Esophagus mucosa (tissue), 1 donor: ENCODE measurements around the gene CIB2. TPM values are rescaled to one million over a fixed set of nuclear protein-coding genes. Genes with fewer than 3 reads are reported as not detected.

Experiments used
- ATAC-seq: fragments of 200-7000 bp; cut with Tn5 transposase; one replicate; pipeline ENCODE4 v1.9.1; 2020
- total RNA-seq: library from RNA; stranded (reverse); gene quantifications from one replicate; pipeline ENCODE4 v1.2.4, GENCODE V29; 2023
- donor health status: DM: yes; HTN: yes; CAD: no.

Gene CIB2
- total RNA-seq, 1 donor from 2014 or later = 5.6 TPM

DNA sequence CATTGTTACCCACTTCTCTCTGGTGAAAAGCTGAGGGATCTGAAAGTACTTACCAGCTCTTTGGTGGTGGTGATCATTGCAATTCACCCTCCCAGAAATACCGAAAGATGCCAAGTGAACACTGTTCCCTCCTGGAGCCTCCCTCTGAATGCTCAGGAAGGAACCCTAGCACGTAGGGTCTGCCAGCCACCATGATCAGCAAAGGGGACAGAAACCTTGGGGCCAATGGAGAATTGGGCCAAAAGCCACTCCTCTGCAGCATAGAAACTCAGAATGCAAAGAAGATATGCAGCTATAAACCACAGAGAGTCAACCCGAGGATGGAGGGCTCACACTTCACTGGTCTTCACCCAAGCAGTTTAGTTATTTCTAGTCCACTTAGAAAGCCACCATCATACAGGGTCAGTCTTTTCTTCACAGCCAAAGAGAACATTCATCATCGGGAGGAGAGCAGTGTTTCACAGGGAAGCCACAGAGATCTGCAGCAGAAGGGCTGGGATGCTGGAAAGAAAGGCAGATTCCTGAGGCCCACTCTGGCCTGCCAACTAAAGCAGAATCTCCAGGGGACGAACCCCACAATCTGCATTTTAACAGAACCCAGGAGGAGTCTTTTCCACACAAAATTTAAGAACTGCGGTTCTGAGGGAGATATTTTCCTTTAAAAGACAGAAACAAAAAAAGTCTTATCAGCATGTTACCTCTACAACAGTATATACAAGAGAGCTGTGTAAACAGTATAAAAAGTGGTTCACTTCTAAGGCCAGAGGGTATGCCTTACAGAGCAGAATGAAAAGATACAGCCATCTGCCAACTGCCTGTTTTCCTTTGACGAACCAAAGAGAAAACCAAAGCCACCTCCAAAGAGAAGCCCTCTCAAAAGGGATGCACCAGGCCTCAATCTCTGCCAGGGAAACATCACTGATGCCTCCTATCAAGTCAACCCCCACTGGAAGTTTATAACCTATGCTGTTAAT is 65.0 kb downstream of the CIB2 start:
- no peak for ATAC-seq

DNA sequence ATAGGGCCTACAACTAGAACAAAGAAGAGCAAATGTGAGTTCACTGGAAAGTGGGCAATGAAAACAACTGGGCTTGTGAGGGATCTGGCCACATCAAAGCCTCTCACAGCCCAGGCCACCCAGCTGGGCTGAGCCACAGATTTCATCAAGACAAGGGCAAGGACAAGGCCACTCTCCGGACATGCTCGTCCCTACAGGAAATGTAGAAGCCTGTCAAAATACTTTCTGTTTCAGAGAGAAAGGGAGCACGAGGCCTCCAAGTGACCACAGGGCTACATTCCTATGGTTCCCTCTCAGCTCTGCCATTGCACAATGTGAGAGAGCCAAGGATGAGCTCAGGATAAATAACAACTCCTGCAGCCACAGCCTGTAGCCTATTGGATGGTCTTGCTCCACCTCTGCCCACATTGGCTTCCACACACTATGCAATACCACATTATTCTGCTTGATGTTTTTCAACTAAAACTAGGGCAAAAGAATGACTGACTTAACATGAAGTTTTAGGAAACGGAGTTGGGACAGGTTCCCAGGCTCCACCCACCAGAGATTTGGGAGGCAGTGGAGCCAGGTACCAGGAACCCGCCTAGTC is 65.9 kb downstream of the CIB2 start:
- peak; percentile 63 for ATAC-seq

- no peak for ATAC-seq
These were observed 66.7 kb downstream of the CIB2 start for GRCh38 chr15:78064544-78064943.

DNA sequence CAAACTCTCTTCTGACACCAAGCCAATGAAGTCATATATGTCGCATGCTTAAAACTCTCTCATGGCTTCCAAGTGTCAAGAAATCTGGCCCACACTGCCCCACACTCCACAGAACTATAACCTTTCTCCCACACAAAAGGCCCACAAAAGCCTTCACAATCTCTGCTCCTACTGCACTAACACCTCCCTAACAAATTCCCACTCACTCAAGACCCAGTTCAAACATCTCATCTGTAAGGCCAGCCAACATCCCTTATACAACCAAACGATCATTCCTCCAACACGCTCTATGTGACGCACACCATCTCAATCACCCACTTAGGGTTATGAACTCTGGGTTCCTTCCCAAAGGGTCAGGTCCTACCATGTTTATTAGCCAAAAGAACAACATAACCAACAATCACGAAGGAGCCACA is 67.3 kb downstream of the CIB2 start:
- no peak for ATAC-seq

GRCh38 chr15:78063217-78063616 is 68.0 kb downstream of the CIB2 start:
- ATAC-seq = no peak

- ATAC-seq = no peak
These were observed 69.2 kb downstream of the CIB2 start for GRCh38 chr15:78061963-78062427.

- ATAC-seq = no peak
These were observed 71.0 kb downstream of the CIB2 start for GRCh38 chr15:78060232-78060631.

DNA sequence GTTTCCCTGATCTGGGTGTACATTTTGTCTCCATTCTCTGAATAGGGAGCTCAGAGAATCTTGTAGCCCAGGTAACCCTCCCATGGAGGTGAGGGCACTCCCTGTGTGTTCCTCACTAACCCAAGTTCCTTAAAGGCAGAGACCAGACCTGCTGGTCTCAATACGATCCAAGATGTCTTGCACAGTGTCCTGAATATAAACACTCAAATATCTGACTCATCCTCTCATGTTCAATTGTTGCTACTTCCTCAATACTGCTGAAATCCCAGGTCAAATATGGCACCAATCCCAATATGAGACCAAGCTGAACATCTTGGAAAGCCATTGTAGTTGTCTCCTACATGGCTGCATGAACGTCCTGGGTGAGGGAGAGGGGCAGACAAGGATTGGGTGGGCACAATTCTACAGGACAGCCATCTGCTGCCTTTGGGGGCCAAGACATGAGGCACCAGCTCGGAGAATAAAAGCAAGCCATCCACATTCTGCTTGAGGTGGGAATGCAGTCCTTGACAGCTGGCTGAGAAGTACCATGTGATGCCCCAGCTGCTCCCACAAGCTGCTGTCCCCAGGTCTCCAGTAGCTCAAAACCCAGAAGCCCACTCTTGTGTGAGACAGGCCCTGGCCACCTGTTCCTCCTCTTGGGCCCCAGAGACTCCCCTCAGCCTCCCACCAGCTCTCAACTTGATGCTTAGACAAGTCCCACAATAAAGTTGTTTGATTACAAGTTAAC is 72.0 kb downstream of the CIB2 start:
- peak; percentile 68 for ATAC-seq

- ATAC-seq = no peak
These were observed 72.8 kb downstream of the CIB2 start for GRCh38 chr15:78058401-78058935.

GRCh38 chr15:78057803-78058202 is 73.4 kb downstream of the CIB2 start:
- ATAC-seq = no peak

DNA sequence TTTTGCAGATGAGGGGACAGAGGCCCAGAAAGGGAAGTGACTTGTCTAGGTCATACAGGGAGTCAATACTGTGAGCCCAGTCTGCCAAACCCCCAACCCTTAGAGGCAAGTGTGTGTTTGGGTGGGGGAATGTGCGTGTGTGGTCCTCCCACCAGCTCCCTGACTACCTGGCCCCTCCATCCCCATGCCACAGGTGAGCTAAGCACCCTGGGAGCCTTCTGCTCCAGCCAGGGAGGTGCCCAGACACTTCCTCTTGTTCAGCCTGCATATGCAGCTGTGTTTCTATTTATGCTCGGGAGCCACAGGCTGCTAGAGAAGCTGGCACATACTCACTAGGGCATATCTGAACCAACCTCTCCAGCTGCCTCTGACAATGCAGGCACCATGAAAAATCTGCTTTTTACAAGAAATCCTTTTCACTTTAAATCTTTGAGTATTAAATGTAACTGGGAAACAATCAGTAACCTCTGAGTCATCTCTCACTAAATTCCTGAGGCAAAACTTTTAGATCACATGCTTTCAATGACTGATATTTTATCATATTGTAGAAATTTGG is 74.5 kb downstream of the CIB2 start:
- ATAC-seq = peak; percentile 70

- peak; percentile 63 for ATAC-seq
These were observed 75.1 kb downstream of the CIB2 start for GRCh38 chr15:78055919-78056713.

DNA sequence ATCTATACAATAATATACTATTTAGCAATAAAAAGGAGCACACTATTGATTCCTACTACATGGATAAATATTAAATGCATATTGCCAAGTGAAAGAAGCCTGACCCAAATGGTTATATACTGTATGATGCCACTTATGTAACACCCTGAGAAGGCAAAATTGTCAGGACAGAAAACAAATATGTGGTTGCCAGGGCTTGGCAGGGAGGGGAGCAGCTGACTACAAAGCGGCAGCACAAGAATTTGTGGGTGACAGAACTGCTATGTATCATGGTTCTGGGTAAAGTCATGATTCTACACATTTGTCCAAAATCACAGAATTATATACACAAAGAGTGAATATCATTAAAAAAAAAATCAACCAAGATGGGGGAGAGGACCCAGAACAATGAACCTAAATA is 76.3 kb downstream of the CIB2 start:
- ATAC-seq = no peak

Other genes with a start within 250 kb of the CIB2 start
- gene TBC1D2B, start 53.7 kb downstream of the CIB2 start, total RNA-seq = 18.6 TPM
- gene SH2D7, start 38.9 kb downstream of the CIB2 start, total RNA-seq = not detected
- gene IDH3A, start 17.9 kb upstream of the CIB2 start, total RNA-seq = 99.2 TPM
- not detected for gene ACSBG1, start 103.1 kb upstream of the CIB2 start, total RNA-seq
- gene DNAJA4, start 133.1 kb upstream of the CIB2 start, total RNA-seq = 9.5 TPM
- gene SKIC8, start 168.2 kb upstream of the CIB2 start, total RNA-seq = 38.3 TPM
- not detected for gene CRABP1, start 208.9 kb upstream of the CIB2 start, total RNA-seq